Epithelial cell of proximal tubule (primary cell): ENCODE measurements around the gene GM2A. TPM values are rescaled to one million over a fixed set of nuclear protein-coding genes. Genes with fewer than 3 reads are reported as not detected.
"Not testable (repeated sequence)": the region's sequence is repeated elsewhere in the genome, so short reads cannot be mapped to it uniquely, and the experiment has no call there.

ENCODE experiments used
- DNase-seq: peaks from one replicate; pipeline ENCODE4 v3.0.0-alpha.2; 2011; ENCODE audit warnings: low read depth
- H3K4me3 ChIP-seq: 2 replicates; pipeline ENCODE4 v1.5.1; 2011; ENCODE audit warnings: low read depth, mild to moderate bottlenecking, low read length
- CTCF ChIP-seq: conservative IDR thresholded peaks from 2 replicates; pipeline ENCODE4 v1.5.1; 2012; ENCODE audit warnings: low read depth, mild to moderate bottlenecking, low read length
- total RNA-seq: library from RNA; depleted of rRNA; stranded (reverse); fragments of >200 nt; gene quantifications from 2 replicates; pipeline ENCODE4 v1.2.3, GENCODE V29; 2015

Gene GM2A
- total RNA-seq, 1 donor from 2014 or later, result 16.1 TPM

GRCh38 chr5:151296974-151297373, 44.0 kb downstream of the GM2A start:
- no peak for TF ChIP-seq CTCF
- no peak for DNase-seq
- H3K4me3 ChIP-seq, result no peak overlapping the region

GRCh38 chr5:151298063-151298855, 45.3 kb downstream of the GM2A start:
- no peak for DNase-seq
- TF ChIP-seq CTCF, result peak; percentile 52
- H3K4me3 ChIP-seq, result no peak overlapping the region

- no peak for DNase-seq
- no peak for TF ChIP-seq CTCF
- H3K4me3 ChIP-seq, result no peak within 1 kb of the TSS
These were observed 50.7 kb downstream of the GM2A start, which contains the start of gene SLC36A3 for GRCh38 chr5:151303666-151304065. Gene SLC36A3, minus strand, starts transcription at chr5:151303766. Its CDS starts 412 bp downstream, at chr5:151303354.

- DNase-seq, H3K4me3 ChIP-seq: not testable (repeated sequence)
These were observed 56.3 kb downstream of the GM2A start for GRCh38 chr5:151309266-151309665.

GRCh38 chr5:151309821-151310220, 56.8 kb downstream of the GM2A start:
- DNase-seq, H3K4me3 ChIP-seq: not testable (repeated sequence)

GRCh38 chr5:151310932-151311331, 57.9 kb downstream of the GM2A start:
- no peak overlapping the region for H3K4me3 ChIP-seq
- no peak for DNase-seq
- TF ChIP-seq CTCF, result no peak

- no peak overlapping the region for H3K4me3 ChIP-seq
- DNase-seq, result no peak
- no peak for TF ChIP-seq CTCF
These were observed 59.9 kb downstream of the GM2A start for GRCh38 chr5:151312756-151313324.

GRCh38 chr5:151313357-151313756, 60.4 kb downstream of the GM2A start:
- no peak for TF ChIP-seq CTCF
- no peak for DNase-seq
- H3K4me3 ChIP-seq, result no peak overlapping the region
